GM13977 (cell line): ENCODE measurements around the gene TTN.

ENCODE experiments used
- DNase-seq: peaks from one replicate; pipeline ENCODE4 v3.0.0; 2012; ENCODE audit warnings: low spot score
- in situ Hi-C: fragments of 300-500 bp; cut with MboI; formaldehyde crosslinking; loops from one replicate; pipeline ENCODE4 v1.12.0; 2022; ENCODE audit warnings: low sequenced_read_pairs, low pct_unique_long_range_greater_than_20kb, mixed read lengths, inconsistent platforms; ENCODE audit not compliant: unreplicated experiment
- TF ChIP-seq, protein P1 (sequence below): IDR thresholded peaks from 2 replicates; pipeline ENCODE4 v1.5.1; 2012; ENCODE audit warnings: mild to moderate bottlenecking, control low read depth; ENCODE audit not compliant: insufficient read depth; ENCODE audit errors: extremely low read depth, missing control alignments

The TTN gene

GRCh38 chr2:178819992-178820391 lies 12.8 kb upstream of the TTN start:
- no peak for DNase-seq
- TF ChIP-seq, protein P1, sequence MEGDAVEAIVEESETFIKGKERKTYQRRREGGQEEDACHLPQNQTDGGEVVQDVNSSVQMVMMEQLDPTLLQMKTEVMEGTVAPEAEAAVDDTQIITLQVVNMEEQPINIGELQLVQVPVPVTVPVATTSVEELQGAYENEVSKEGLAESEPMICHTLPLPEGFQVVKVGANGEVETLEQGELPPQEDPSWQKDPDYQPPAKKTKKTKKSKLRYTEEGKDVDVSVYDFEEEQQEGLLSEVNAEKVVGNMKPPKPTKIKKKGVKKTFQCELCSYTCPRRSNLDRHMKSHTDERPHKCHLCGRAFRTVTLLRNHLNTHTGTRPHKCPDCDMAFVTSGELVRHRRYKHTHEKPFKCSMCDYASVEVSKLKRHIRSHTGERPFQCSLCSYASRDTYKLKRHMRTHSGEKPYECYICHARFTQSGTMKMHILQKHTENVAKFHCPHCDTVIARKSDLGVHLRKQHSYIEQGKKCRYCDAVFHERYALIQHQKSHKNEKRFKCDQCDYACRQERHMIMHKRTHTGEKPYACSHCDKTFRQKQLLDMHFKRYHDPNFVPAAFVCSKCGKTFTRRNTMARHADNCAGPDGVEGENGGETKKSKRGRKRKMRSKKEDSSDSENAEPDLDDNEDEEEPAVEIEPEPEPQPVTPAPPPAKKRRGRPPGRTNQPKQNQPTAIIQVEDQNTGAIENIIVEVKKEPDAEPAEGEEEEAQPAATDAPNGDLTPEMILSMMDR: no peak
- in situ Hi-C loops: no loop called here

DNA sequence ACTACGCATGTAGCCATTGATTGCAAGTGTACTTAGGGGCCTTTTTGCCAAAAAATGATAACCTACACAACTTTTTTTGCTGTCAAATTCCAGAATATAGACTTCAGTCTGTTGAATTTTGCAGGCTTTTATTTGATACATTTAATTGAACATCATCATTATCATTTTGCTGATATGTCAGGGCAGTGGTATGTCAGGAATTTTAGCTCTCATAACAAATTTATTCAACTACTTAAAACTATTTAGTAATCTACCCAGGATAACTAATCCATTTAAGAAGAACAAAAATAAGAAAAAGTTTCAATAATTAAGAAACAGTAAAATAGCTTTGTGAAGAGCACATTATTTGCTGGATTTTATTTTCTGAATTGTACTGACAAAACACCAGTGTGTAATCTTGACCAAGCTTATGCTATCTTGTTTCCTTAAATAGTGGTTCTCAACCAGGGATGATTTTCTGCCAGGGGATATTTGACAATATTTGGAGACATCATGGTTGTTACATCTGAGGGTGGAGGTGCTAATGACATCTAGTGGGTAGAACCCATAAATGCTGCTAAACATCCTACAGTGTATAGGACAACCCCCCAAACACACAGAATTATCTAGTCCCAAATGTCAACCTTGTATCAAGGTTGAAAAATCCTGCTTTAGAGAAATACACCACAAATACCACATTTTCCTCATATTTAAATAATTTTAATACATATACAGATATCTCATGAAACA lies 12.1 kb upstream of the TTN start:
- no peak for DNase-seq
- TF ChIP-seq, protein P1: no peak
- in situ Hi-C loops: no loop called here

- TF ChIP-seq, protein P1: no peak
- DNase-seq: no peak
- in situ Hi-C loops: no loop called here
Observed at GRCh38 chr2:178811901-178812300, 4.7 kb upstream of the TTN start.

- in situ Hi-C loops: no loop called here
- TF ChIP-seq, protein P1: no peak
- no peak for DNase-seq
Observed at GRCh38 chr2:178811045-178811444, 3.8 kb upstream of the TTN start.

GRCh38 chr2:178810422-178810821 lies 3.2 kb upstream of the TTN start:
- in situ Hi-C loops: no loop called here
- TF ChIP-seq, protein P1: no peak
- DNase-seq: no peak

DNA sequence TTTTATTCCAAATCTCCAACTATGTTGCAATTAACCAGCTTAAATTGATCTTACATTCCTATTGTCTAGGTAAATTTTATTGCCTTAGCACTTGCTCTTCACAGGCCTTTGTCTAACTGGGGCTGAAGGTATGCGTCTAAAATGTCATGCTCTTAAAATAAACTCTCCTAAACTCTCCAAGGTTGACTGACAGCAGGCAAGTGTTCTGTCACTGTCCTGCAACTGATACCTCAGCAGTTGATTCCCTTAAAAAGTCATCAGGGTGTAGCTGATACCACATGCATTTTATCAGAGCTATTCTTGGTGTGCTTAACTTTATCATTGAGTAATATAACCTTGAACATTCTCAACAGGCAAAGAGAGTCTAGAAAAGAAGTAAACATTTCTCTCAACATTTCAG lies 680 bp downstream of the TTN start:
- in situ Hi-C loops: no loop called here
- no peak for DNase-seq
- TF ChIP-seq, protein P1: no peak
